ENCODE measurements around the gene SLC25A44. TPM values are rescaled to one million over a fixed set of nuclear protein-coding genes. Genes with fewer than 3 reads are reported as not detected.

SLC25A44 gene
- total RNA-seq, 1 experiment from 2014 or later, result 40.2 TPM

DNA sequence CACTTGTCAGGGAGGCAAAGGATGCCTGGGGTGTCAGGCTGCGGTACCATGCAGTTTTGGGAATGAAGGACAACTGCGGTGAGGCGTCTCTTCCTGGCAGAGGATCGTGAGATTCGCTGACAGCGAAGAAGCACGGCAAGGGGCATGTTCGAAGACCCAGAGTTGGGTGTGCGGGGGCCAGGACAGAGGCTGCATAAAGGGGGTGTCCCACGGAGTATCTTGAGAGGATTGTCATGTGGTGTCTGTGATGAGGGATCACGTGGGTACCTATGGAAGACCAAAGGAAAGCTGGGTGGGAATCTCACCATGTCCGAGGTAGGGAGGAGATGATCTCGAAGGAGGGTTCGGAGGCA is 372 bp downstream of the SLC25A44 start:
- Histone ChIP-seq H3K79me1 (ENCODE audit: insufficient read depth, low read depth, low read length, poor library complexity, severe bottlenecking) (peaks cover 11% of the 10 kb centered on the region), H3K14ac (ENCODE audit: insufficient read depth, low read length) (no peak overlapping the region), H3K79me2 (ENCODE audit: insufficient read depth, low read length) (peaks cover 20% of the 10 kb centered on the region; the same call in 1 of the 2 replicates)

More for the DNA sequence above, 372 bp downstream of the SLC25A44 start:
- no peak overlapping the region for H3K18ac ChIP-seq (ENCODE audit: insufficient read length, low read depth, low read length)
- H3K4me1 ChIP-seq (ENCODE audit: insufficient read depth, low read length), result peaks cover 10% of the 10 kb centered on the region; the same call in 1 of the 2 replicates
- peak overlapping the region; percentile 68 for H3K9ac ChIP-seq (ENCODE audit: extremely low read depth, insufficient read length, low read length)
- Mint-ChIP-seq H3K27me3 (ENCODE audit: low read depth) (no peaks in the 10 kb centered on the region; the same call in 1 of the 2 replicates), H3K9me3 (peaks cover 6 to 7% of the 10 kb centered on the region in 2 experiments; a peak in 4 of 5 replicates), H3K27ac (peak overlapping the region; percentile 54 to 98 (median 86); a peak in 6 of 7 replicates), H3K4me3 (peak overlapping the region; percentile 95 to 100), H3K4me1 (peaks cover 31 to 43% of the 10 kb centered on the region in 2 experiments), H3K36me3 (ENCODE audit: insufficient read depth in 1 of 3, low read depth in 3 of 3) (peaks cover 0 to 32% (median 18%) of the 10 kb centered on the region in 3 experiments; a peak in 6 of 7 replicates)
- TF ChIP-seq, protein P1, sequence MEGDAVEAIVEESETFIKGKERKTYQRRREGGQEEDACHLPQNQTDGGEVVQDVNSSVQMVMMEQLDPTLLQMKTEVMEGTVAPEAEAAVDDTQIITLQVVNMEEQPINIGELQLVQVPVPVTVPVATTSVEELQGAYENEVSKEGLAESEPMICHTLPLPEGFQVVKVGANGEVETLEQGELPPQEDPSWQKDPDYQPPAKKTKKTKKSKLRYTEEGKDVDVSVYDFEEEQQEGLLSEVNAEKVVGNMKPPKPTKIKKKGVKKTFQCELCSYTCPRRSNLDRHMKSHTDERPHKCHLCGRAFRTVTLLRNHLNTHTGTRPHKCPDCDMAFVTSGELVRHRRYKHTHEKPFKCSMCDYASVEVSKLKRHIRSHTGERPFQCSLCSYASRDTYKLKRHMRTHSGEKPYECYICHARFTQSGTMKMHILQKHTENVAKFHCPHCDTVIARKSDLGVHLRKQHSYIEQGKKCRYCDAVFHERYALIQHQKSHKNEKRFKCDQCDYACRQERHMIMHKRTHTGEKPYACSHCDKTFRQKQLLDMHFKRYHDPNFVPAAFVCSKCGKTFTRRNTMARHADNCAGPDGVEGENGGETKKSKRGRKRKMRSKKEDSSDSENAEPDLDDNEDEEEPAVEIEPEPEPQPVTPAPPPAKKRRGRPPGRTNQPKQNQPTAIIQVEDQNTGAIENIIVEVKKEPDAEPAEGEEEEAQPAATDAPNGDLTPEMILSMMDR (conservative IDR thresholded peaks at IDR 0.05), result no peak
- no peak overlapping the region for H3K4ac ChIP-seq (ENCODE audit: low read depth, low read length)
- H3K4me2 ChIP-seq (ENCODE audit: insufficient read depth, insufficient read length, low read length), result peak overlapping the region; percentile 89
- H3K27me3 ChIP-seq (ENCODE audit: insufficient read depth, low read length), result no peaks in the 10 kb centered on the region
- no peak overlapping the region for H3T11ph ChIP-seq (ENCODE audit: low read length)
- no peak overlapping the region for H3K23ac ChIP-seq (ENCODE audit: insufficient read length, low read depth, low read length)
- no peak overlapping the region for H3K56ac ChIP-seq (ENCODE audit: insufficient read length, low read depth, low read length)
- H3K27ac ChIP-seq (ENCODE audit: insufficient read length, low read depth, low read length), result no peak overlapping the region
- no peak overlapping the region for H2BK5ac ChIP-seq (ENCODE audit: insufficient read length, low read length)
- no peak for DNase-seq
- H4K5ac ChIP-seq (ENCODE audit: insufficient read length, low read depth, low read length), result no peak overlapping the region
- H2BK20ac ChIP-seq (ENCODE audit: low read depth, low read length, poor library complexity, severe bottlenecking), result no peak overlapping the region
- no peak overlapping the region for H4K8ac ChIP-seq (replicated peaks; ENCODE audit: insufficient read length, low read depth, low read length)
- peaks cover 11% of the 10 kb centered on the region for H3K23me2 ChIP-seq (ENCODE audit: insufficient read length, low read depth, low read length, poor library complexity, severe bottlenecking)
- H2AK5ac ChIP-seq (ENCODE audit: insufficient read length, low read length), result no peak overlapping the region
- peaks cover under 1% of the 10 kb centered on the region for H3K9me3 ChIP-seq (ENCODE audit: control insufficient read depth, low read depth, low read length)
- H4K91ac ChIP-seq (ENCODE audit: insufficient read length, low read depth, low read length), result no peak overlapping the region
- H2BK120ac ChIP-seq (ENCODE audit: low read depth, low read length, poor library complexity, severe bottlenecking), result no peak overlapping the region
- no peak overlapping the region for H2AFZ ChIP-seq (ENCODE audit: low read length)
- no peak overlapping the region for H2BK15ac ChIP-seq (ENCODE audit: low read depth, low read length)
- H4K20me1 ChIP-seq (ENCODE audit: control insufficient read depth, insufficient read depth, insufficient read length), result no peaks in the 10 kb centered on the region
- no CpG with 5 or more reads among the region's 14 CpGs for WGBS (ENCODE audit: extremely low coverage, insufficient read length, low lambda C conversion rate)
- no peak overlapping the region for H2BK12ac ChIP-seq (ENCODE audit: insufficient read length, low read depth, low read length)

All from H9 (cell line).